Panc1 (cell line): Measurements from ENCODE around the gene NPNT. TPM values are rescaled to one million over a fixed set of nuclear protein-coding genes. Genes with fewer than 3 reads are reported as not detected.
"Not testable (repeated sequence)": the region's sequence is repeated elsewhere in the genome, so short reads cannot be mapped to it uniquely, and the experiment has no call there.

Experiments
- ATAC-seq: fragments of 200-7000 bp; cut with Tn5 transposase; 2 replicates; pipeline ENCODE4 v1.9.1; 2020; ENCODE audit warnings: mild to moderate bottlenecking, moderate library complexity
- Bru-seq: library from RNA; stranded (reverse); fragments of 400-500 nt; gene quantifications from one replicate; lab custom pipeline; 2021; lab: Mats Ljungman, UMichigan
- BruChase-seq, 2 experiments: library from RNA; stranded (reverse); fragments of 400-500 nt; gene quantifications; one replicate each; lab custom pipeline; 2021; lab: Mats Ljungman, UMichigan
- BruUV-seq: library from RNA; stranded (reverse); fragments of 400-500 nt; replicated peaks from 2 replicates; lab custom pipeline; 2021; lab: Mats Ljungman, UMichigan
- CTCF ChIA-PET: fragments of 300-600 bp; sonication (Branson Sonifier 250); formaldehyde crosslinking; loops from one replicate; lab custom pipeline; 2022; ENCODE audit warnings: antibody characterized with exemption; lab: Charles Lee
- POLR2A ChIA-PET: fragments of 300-600 bp; sonication (Branson Sonifier 250); formaldehyde crosslinking; loops from one replicate; lab custom pipeline; 2022; ENCODE audit warnings: antibody characterized with exemption; lab: Charles Lee
- DNase-seq: peaks from one replicate; pipeline ENCODE4 v3.0.0-alpha.2; 2010; ENCODE audit warnings: low read depth, low spot score
- H3K27ac ChIP-seq: 2 replicates; pipeline ENCODE4 v1.5.1; 2011; ENCODE audit warnings: mild to moderate bottlenecking, low read length, inconsistent platforms
- H3K27me3 ChIP-seq: fragments of 200-500 bp; sonication (Bioruptor generic); 2 replicates; pipeline ENCODE4 v1.6.0; 2014; ENCODE audit warnings: low read length, inconsistent platforms; ENCODE audit not compliant: control insufficient read depth, insufficient read depth
- H3K36me3 ChIP-seq: fragments of 200-500 bp; sonication (Bioruptor generic); 2 replicates; pipeline ENCODE4 v1.5.1; 2014; ENCODE audit warnings: inconsistent platforms, mild to moderate bottlenecking, low read length, moderate library complexity; ENCODE audit not compliant: control insufficient read depth, insufficient read depth
- H3K4me1 ChIP-seq: 2 replicates; pipeline ENCODE4 v1.5.1; 2011; ENCODE audit warnings: inconsistent platforms, mild to moderate bottlenecking, low read length, moderate library complexity; ENCODE audit not compliant: control insufficient read depth, insufficient read depth
- H3K4me3 ChIP-seq, 2 experiments: 2 replicates each; pipeline ENCODE4 v1.5.1; 2011 to 2012; ENCODE audit warnings: low read depth in 2 of 2, low read length in 2 of 2, mild to moderate bottlenecking in 2 of 2, inconsistent platforms in 1 of 2, moderate library complexity in 1 of 2
- H3K9me3 ChIP-seq: fragments of 200-500 bp; sonication (Bioruptor generic); 2 replicates; pipeline ENCODE4 v1.5.1; 2014; ENCODE audit warnings: low read depth, mild to moderate bottlenecking, inconsistent platforms, low read length, moderate library complexity; ENCODE audit not compliant: control insufficient read depth, insufficient read depth
- CTCF ChIP-seq: fragments of 450-650 bp; IDR thresholded peaks from 2 replicates; pipeline ENCODE4 v1.5.1; 2017; ENCODE audit warnings: mild to moderate bottlenecking
- POLR2AphosphoS5 ChIP-seq: IDR thresholded peaks from 2 replicates; pipeline ENCODE4 v1.6.1; 2012; ENCODE audit warnings: mild to moderate bottlenecking, low read depth, low read length, moderate library complexity
- REST ChIP-seq, 2 experiments: IDR thresholded peaks; 2 replicates each; pipeline ENCODE4 v1.6.1; 2011 to 2012; ENCODE audit warnings: low read depth in 2 of 2, control low read depth in 1 of 2, low read length in 1 of 2, mild to moderate bottlenecking in 1 of 2, moderate library complexity in 1 of 2; ENCODE audit not compliant: insufficient read depth in 1 of 2
- SIN3A ChIP-seq: IDR thresholded peaks from 2 replicates; pipeline ENCODE4 v1.6.1; 2012; ENCODE audit warnings: low read depth, mild to moderate bottlenecking, low read length, moderate library complexity, borderline replicate concordance; ENCODE audit not compliant: insufficient read depth
- TCF7L2 ChIP-seq: IDR thresholded peaks from 2 replicates; pipeline ENCODE4 v1.6.1; 2011; ENCODE audit warnings: mild to moderate bottlenecking, low read depth, low read length, inconsistent platforms
- in situ Hi-C: cut with HindIII; loops from 2 replicates; pipeline ENCODE4 v1.10.0; 2016; ENCODE audit warnings: low sequenced_read_pairs, low pct_unique_long_range_greater_than_20kb
- intact Hi-C: fragments of 100-400 bp; cut with micrococcal nuclease; formaldehyde crosslinking; loops from one replicate; pipeline ENCODE4 v1.10.0; 2022; ENCODE audit not compliant: unreplicated experiment
- long read RNA-seq: library from polyadenylated mRNA; unstranded; transcript quantifications from one replicate; pipeline ENCODE4 v2.0.0, GENCODE V29; 2021; ENCODE audit not compliant: unreplicated experiment
- polyA plus RNA-seq: library from polyadenylated mRNA; unstranded; fragments of >200 nt; gene quantifications from one replicate; pipeline ENCODE4 v1.2.1, GENCODE V29; 2012; ENCODE audit warnings: missing spikeins; ENCODE audit not compliant: insufficient read length
- total RNA-seq: library from RNA; stranded (reverse); gene quantifications from one replicate; pipeline ENCODE4 v1.2.1, GENCODE V29; 2021; ENCODE audit not compliant: unreplicated experiment

NPNT gene
- total RNA-seq (1.9 TPM), Bru-seq, nascent RNA (percentile 31 among the genes with signal in this experiment), BruChase-seq, experiment 1, labeled RNA remaining after a 2-hour chase (percentile 32 among the genes with signal in this experiment), BruChase-seq, experiment 2, labeled RNA remaining after a 6-hour chase (percentile 33 among the genes with signal in this experiment)
- 0.92 TPM for polyA plus RNA-seq
- long read RNA-seq, full-length matches to known transcripts, result 6 of 7 reads
- long read RNA-seq, partial matches to known transcripts, result 0 of 7 reads
- long read RNA-seq, other reads (novel, unspliced or antisense), result 1 of 7 reads

- H3K27me3 ChIP-seq, result peaks cover 32% of the 10 kb centered on the region
- no peaks in the 10 kb centered on the region for H3K9me3 ChIP-seq
- H3K36me3 ChIP-seq, result no peaks in the 10 kb centered on the region
- ATAC-seq (peak; percentile 70), DNase-seq (no peak)
- H3K4me3 ChIP-seq, result peak within 1 kb of the TSS; percentile 25 to 27
- in situ Hi-C loops, result no loop called here
- intact Hi-C loops, result no loop called here
- no peak within 1 kb of the TSS for H3K27ac ChIP-seq
- BruUV-seq, result no TSS peak
- no peaks in the 10 kb centered on the region for H3K4me1 ChIP-seq
- no peak for TF ChIP-seq CTCF
- TF ChIP-seq REST (IDR thresholded peaks at IDR 0.05; ENCODE audit: insufficient read depth in 1 of 2, low read depth in 2 of 2, low read length in 1 of 2), result no peak
- no peak for TF ChIP-seq POLR2AphosphoS5
- no peak for TF ChIP-seq TCF7L2
- no peak for TF ChIP-seq SIN3A
- ChIA-PET CTCF (no interaction called here), POLR2A (no interaction called here)
These were observed at the start of gene NPNT for GRCh38 chr4:105894660-105895582. Gene NPNT (plus strand): TSS chr4:105895471. CDS start chr4:105895653, 182 bp downstream.

GRCh38 chr4:105845559-105845958 is 49.7 kb upstream of the NPNT start:
- DNase-seq (no peak), ATAC-seq (no peak)
- in situ Hi-C loops, result no loop called here
- Histone ChIP-seq H3K27ac (no peak overlapping the region), H3K4me1 (no peaks in the 10 kb centered on the region), H3K27me3 (no peaks in the 10 kb centered on the region), H3K9me3 (no peaks in the 10 kb centered on the region), H3K36me3 (no peaks in the 10 kb centered on the region), H3K4me3 (no peak overlapping the region)
- CTCF ChIA-PET, result no interaction called here
- no TSS peak for BruUV-seq
- TF ChIP-seq POLR2AphosphoS5 (no peak), TCF7L2 (no peak), SIN3A (no peak), REST (IDR thresholded peaks at IDR 0.05; ENCODE audit: insufficient read depth in 1 of 2, low read depth in 2 of 2, low read length in 1 of 2) (no peak), CTCF (no peak)
- POLR2A ChIA-PET, result no interaction called here
- intact Hi-C loops, result no loop called here

- H3K27me3 ChIP-seq, CTCF ChIA-PET, H3K27ac ChIP-seq, BruUV-seq, H3K4me1 ChIP-seq, in situ Hi-C loops, H3K9me3 ChIP-seq, ATAC-seq, intact Hi-C loops, H3K36me3 ChIP-seq, DNase-seq, H3K4me3 ChIP-seq, POLR2A ChIA-PET: not testable (repeated sequence)
These were observed 46.9 kb upstream of the NPNT start for GRCh38 chr4:105848359-105848758.
